Stimulated activated naive B cell treated with anti-CD40 and anti-IgM and Interleukin-4, amounts not matched to agents 10 μg/mL and 1 μg/mL and 100 μg/mL, for 72 hours (primary cell): ENCODE data around the gene HSFX4.
"Not testable (repeated sequence)": the region's sequence is repeated elsewhere in the genome, so short reads cannot be mapped to it uniquely, and the experiment has no call there.

ENCODE experiments used
- ATAC-seq, 2 donors: fragments of 150-1000 bp; cut with Tn5 transposase; replicated peaks; 2 replicates each; pipeline ENCODE4 v1.10.0; 2021; ENCODE audit warnings: moderate library complexity in 1 of 2
- DNase-seq: peaks from one replicate; pipeline ENCODE4 v3.0.0; 2021
- H3K27ac Mint-ChIP-seq: one replicate; pipeline ENCODE4 v1.8.0; 2022; ENCODE audit warnings: mild to moderate bottlenecking, mixed read lengths
- H3K27me3 Mint-ChIP-seq, 2 donors: one replicate each; pipeline ENCODE4 v1.8.0; 2022; ENCODE audit warnings: mixed read lengths in 2 of 2
- H3K36me3 Mint-ChIP-seq, 2 donors: one replicate each; pipeline ENCODE4 v1.8.0; 2022; ENCODE audit warnings: mixed read lengths in 2 of 2, mild to moderate bottlenecking in 1 of 2
- H3K4me1 Mint-ChIP-seq, 2 donors: one replicate each; pipeline ENCODE4 v1.8.0; 2022; ENCODE audit warnings: mixed read lengths in 2 of 2, mild to moderate bottlenecking in 1 of 2
- H3K4me3 Mint-ChIP-seq, 2 donors: one replicate each; pipeline ENCODE4 v1.8.0; 2022; ENCODE audit warnings: mild to moderate bottlenecking in 2 of 2, mixed read lengths in 2 of 2, moderate library complexity in 1 of 2
- H3K9me3 Mint-ChIP-seq, 2 donors: one replicate each; pipeline ENCODE4 v1.8.0; 2022; ENCODE audit warnings: mixed read lengths in 2 of 2, mild to moderate bottlenecking in 1 of 2

Gene HSFX4

GRCh38 chrX:149945820-149946219, 16.4 kb downstream of the HSFX4 start:
- not testable (repeated sequence) for H3K4me3 Mint-ChIP-seq, H3K27me3 Mint-ChIP-seq

GRCh38 chrX:149946932-149947331, 17.6 kb downstream of the HSFX4 start:
- not testable (repeated sequence) for DNase-seq, H3K4me3 Mint-ChIP-seq, H3K9me3 Mint-ChIP-seq, H3K27me3 Mint-ChIP-seq, ATAC-seq, H3K4me1 Mint-ChIP-seq, H3K27ac Mint-ChIP-seq
- peaks cover 11 to 15% of the 10 kb centered on the region in 2 donors for H3K36me3 Mint-ChIP-seq

More at GRCh38 chrX:149945820-149946219, 16.4 kb downstream of the HSFX4 start:
- not testable (repeated sequence) for H3K9me3 Mint-ChIP-seq, H3K27ac Mint-ChIP-seq, DNase-seq, ATAC-seq, H3K4me1 Mint-ChIP-seq
- peaks cover 11 to 15% of the 10 kb centered on the region in 2 donors for H3K36me3 Mint-ChIP-seq

- peaks cover 5 to 8% of the 10 kb centered on the region in 2 donors for H3K4me1 Mint-ChIP-seq
- peaks cover 11 to 15% of the 10 kb centered on the region in 2 donors for H3K36me3 Mint-ChIP-seq
- DNase-seq (no peak), ATAC-seq (no peak)
- no peaks in the 10 kb centered on the region for H3K27me3 Mint-ChIP-seq
- H3K27ac Mint-ChIP-seq: no peak overlapping the region
- no peaks in the 10 kb centered on the region for H3K9me3 Mint-ChIP-seq
- no peak overlapping the region for H3K4me3 Mint-ChIP-seq
Measured at GRCh38 chrX:149948016-149948415, 18.6 kb downstream of the HSFX4 start.

GRCh38 chrX:149949743-149950436, 20.5 kb downstream of the HSFX4 start:
- no peak for ATAC-seq
- Mint-ChIP-seq H3K4me3 (no peak overlapping the region), H3K9me3 (no peaks in the 10 kb centered on the region), H3K27me3 (no peaks in the 10 kb centered on the region), H3K36me3 (peaks cover 9 to 11% of the 10 kb centered on the region in 2 donors), H3K4me1 (peaks cover 0 to 2% of the 10 kb centered on the region in 2 donors), H3K27ac (no peak overlapping the region)
- DNase-seq: no peak

- H3K4me3 Mint-ChIP-seq: no peak overlapping the region
- no peak overlapping the region for H3K27ac Mint-ChIP-seq
- no peaks in the 10 kb centered on the region for H3K4me1 Mint-ChIP-seq
- H3K36me3 Mint-ChIP-seq: peaks cover 4 to 9% of the 10 kb centered on the region in 2 donors
- ATAC-seq (no peak), DNase-seq (no peak)
- H3K9me3 Mint-ChIP-seq: no peaks in the 10 kb centered on the region
- no peaks in the 10 kb centered on the region for H3K27me3 Mint-ChIP-seq
Measured at GRCh38 chrX:149950681-149951080, 21.3 kb downstream of the HSFX4 start.

- Mint-ChIP-seq H3K27ac (no peak overlapping the region), H3K4me3 (no peak overlapping the region), H3K27me3 (no peaks in the 10 kb centered on the region), H3K36me3 (peaks cover 6 to 11% of the 10 kb centered on the region in 2 donors), H3K9me3 (no peaks in the 10 kb centered on the region), H3K4me1 (peaks cover 0 to 1% of the 10 kb centered on the region in 2 donors)
- ATAC-seq (no peak), DNase-seq (no peak)
Measured at GRCh38 chrX:149961572-149961971, 32.2 kb downstream of the HSFX4 start.

DNA sequence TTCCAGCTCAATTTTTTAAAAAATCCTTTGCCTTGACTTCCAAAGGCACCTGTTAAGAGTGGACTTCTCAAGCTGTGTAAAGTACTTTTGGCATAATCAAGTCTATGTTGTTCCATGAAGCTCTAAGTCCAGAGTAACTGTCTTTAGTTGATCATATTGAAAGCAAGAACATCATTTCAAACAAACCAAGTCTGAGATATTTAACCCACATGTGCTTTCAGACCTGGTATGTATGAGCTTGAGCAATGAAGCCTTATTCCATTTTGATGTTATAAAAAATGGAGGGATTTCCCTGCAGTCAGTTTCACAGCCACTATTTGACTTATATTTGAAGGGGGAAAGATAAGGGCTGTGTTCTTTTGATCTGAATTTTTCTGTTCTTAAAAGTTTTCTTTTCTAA, 32.6 kb downstream of the HSFX4 start:
- ATAC-seq: no peak
- Mint-ChIP-seq H3K27me3 (no peaks in the 10 kb centered on the region), H3K4me3 (no peak overlapping the region), H3K4me1 (peaks cover 0 to 1% of the 10 kb centered on the region in 2 donors), H3K36me3 (peaks cover 6 to 11% of the 10 kb centered on the region in 2 donors), H3K9me3 (no peaks in the 10 kb centered on the region), H3K27ac (no peak overlapping the region)
- no peak for DNase-seq

DNA sequence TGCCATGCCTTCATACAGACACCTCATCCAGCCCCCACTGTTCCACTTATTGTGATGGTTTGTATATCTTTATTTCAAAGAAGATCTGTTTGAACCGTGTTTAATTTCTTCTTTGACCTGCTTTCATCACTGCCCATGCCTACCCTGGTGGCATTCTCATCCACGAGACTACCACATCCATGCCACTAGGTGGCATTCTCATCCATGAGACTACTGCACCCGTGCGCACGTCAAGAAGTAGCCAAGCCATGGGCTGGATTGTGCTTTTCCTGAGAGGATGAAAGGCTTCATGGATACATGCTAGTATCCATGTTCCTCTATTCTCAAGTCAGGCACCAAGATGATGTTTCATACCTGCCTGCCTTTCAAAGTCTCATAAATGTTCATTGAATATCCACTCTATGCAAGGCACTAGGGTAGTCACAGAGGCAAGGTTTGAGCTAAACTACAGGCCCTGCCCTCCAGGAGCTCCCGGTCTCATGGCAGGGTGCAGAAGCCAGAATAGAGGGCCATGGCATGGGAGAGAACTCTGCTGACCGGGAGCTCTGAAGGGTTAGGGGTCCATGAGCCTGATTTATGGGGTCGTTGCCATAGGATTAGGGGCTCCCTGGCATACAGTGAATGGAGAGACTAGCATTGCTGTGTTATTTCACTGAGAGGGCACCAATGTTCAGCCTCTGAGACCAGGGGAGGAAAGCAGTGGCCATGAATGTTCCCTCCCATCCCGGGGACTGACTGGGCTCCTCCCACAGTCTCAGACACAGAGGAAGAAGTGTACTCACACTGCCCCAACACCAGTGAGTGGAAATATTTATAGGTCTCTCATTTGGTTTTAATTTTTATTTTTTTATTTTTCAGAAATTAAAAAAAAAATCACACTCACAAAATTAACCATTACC, 33.7 kb downstream of the HSFX4 start:
- Mint-ChIP-seq H3K27me3 (no peaks in the 10 kb centered on the region), H3K9me3 (no peaks in the 10 kb centered on the region), H3K27ac (no peak overlapping the region), H3K4me3 (no peak overlapping the region), H3K36me3 (peaks cover 6 to 11% of the 10 kb centered on the region in 2 donors), H3K4me1 (peaks cover 0 to 1% of the 10 kb centered on the region in 2 donors)
- peak; percentile 78 to 90 for ATAC-seq
- DNase-seq: peak; percentile 11

- H3K27ac Mint-ChIP-seq: no peak overlapping the region
Measured at GRCh38 chrX:149979126-149979644, 49.8 kb downstream of the HSFX4 start.

More at GRCh38 chrX:149979126-149979644, 49.8 kb downstream of the HSFX4 start:
- Mint-ChIP-seq H3K4me1 (peaks cover 1 to 5% of the 10 kb centered on the region in 2 donors), H3K36me3 (no peaks in the 10 kb centered on the region), H3K27me3 (no peaks in the 10 kb centered on the region), H3K4me3 (no peak overlapping the region), H3K9me3 (no peaks in the 10 kb centered on the region)
- ATAC-seq (no peak), DNase-seq (no peak)
